ENCODE measurements around the gene TSKU.

Gene TSKU

DNA sequence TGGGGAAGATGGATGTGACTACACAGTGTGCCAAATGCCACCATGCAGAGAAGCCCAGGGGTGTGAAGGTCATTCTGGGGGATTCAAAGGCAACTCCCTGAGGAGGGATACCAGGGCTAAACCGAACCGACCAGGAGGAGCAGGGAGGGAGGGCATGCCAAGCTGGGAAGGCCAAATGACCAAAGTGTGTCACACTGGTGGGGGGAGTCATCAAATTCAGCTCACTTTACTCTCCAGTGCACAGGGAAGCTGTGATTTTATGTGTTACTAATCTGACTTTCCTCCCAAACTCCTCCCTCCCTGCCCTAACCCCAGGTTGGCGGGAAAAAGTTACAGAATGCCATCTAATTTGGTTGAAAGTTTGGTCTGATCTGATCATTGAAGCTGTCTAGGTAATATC lies 29.7 kb upstream of the TSKU start:
- no peak for DNase-seq

DNA sequence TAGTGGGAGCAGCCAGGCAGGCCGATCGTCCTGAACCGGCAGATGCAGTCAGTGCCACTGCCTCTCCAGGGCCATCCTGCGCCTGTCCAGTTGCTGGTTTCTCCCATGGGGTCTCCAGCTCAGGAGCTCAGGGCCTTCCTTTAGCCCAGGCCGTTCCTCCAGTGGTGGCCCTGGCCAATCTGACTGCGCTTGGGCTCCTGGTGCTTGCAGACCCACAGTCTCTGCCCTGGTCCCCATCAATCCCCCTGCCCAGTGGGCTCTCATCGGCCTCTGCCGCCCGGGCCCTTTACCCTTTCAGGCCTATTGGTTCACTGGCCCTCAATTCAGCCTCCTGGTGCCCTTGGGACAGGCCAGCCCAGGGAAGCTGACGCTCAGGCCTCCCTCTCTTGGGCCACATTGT lies 29.2 kb upstream of the TSKU start:
- no peak for DNase-seq

DNA sequence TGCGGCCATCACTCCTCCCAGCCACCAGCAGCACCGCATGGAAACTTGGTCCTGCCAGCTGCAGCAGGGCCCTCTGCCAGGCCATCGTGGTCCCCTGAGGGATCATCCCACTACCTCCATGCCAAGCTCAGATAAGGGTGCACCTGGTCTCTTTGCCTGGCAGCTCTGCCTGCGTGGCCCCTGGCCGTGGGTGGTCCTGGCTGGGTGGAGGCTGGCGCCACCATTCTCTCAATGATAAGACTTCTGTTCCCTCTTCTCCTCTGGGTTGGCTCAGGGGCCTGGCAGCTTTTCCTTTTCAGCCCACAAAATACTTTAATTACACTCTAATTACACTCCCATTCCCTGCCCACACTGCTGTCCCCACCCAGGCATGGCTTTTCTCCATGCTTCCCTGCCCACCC lies 26.8 kb upstream of the TSKU start:
- DNase-seq, result no peak

DNA sequence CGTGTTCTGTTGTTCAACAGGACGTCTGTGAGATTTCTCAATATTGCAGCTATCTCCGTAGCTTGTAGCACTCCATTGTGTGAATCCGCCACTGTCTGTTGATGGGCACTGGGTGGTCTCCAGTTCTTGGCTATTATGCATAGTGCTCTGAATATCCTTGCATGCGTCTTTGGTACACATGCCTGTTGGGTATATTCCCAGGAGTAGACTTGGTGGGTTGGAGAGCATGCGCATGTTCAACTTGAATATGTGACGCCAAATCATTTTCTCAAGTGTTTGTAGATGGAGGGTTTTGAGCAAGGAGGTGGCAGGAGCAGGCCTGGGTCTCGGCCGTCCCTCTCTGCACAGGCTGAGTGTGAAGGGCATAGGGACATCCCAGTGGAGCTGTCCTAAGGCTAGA lies 24.8 kb upstream of the TSKU start:
- no peak for DNase-seq

DNA sequence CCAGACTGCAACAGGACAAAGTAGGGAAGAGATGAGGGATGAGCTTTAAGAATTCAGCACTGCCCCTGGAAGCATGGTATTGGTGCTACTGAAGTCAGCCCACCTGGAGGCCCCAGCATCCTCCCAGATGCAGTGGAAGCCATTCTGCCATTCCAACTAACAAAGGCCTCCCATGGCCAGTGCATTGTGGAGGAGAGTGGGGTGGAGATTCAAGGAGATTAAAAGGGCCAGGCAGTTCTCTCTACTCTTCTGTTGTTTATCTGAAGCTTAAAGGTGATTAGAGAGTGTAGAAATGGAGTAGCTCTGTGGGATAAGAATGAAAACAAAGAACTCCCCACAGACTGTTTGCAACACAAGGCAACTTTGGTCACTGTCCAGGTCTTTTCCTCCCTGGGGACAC lies 24.1 kb upstream of the TSKU start:
- no peak for DNase-seq

DNA sequence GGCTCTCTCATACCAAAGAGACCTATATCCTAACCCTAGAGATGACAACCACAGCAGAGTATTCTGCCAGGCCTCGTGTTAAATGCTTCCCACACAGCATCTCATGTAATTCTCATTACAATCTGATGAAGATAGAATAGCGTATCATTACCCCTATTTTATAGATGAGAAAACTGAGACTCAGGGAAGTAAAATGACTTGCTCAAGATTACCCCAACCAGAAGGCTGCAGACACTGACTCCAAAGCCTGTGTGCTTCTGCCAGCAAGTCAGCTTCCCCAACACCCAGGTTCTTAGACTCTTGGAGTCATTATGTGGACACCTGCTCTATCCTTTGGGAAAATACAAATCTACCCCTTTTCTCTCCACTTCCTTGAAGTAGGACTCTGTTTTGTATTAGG lies 23.6 kb upstream of the TSKU start:
- DNase-seq, result no peak

DNA sequence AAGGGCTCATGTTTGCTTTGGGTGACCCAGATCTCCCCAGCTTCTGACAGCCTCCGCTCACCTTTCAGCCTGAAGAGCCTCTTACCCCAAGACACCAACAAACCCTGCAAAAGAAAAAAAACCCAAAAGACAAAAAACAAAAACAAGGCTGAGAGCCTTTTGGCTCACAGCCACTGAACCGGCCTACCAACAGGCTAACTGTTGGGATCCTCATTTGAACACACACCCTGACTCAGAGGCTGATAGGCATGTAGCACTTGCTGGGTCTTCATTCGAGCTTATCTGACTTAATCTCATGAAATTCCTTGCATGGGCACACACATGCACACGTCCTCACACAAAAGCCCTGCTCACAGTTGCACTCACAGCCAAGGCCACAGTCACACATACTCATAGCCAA lies 22.9 kb upstream of the TSKU start:
- no peak for DNase-seq

DNA sequence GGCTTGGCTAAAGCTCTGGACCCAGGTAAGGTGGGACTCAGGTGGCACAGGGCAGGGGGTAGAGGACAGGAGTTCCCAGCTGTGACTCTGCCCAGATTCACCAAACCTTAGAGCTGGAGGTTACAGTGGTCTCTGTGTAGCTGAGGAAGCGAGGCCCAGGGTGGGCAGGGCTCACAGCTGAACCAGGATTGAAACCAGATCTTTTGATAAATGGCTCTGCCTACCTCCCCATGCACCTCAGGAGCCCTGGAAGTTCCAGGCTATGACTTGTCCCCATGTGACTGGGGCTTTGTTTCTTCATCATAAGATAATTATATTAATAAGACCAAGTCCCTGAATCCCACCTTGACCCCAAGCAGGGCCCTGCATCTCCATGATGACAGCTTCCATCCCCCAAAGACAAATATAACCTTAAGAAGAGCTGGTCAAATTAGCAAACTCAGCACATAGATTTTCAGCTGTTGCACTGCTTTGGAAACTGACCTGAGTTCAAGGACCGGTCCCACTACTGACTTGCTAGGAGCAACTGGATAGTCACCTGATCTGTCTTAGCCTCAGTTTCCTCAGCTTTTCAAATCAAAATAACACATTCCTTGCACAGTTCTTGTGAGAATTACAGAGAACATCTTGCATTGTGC lies 21.3 kb upstream of the TSKU start:
- DNase-seq, result no peak

DNA sequence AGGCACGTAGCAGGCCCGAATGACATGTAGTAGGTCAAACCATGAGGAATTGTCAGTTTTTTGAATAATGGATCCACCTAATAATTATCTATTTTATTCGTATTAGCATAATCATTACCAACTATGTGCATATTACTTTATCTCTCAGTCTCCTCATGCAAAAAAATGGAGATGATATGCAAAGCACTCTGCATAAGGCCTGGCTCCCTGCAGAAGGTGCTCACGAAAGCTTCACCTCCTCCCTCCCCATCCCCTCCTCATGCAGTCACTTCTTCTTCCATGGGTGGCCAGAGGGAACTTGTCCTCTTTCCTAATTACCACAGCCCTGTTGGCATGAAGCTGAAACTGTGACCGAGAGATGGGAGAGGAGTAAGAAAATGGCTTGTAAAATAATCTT lies 20.8 kb upstream of the TSKU start:
- DNase-seq, result no peak

DNA sequence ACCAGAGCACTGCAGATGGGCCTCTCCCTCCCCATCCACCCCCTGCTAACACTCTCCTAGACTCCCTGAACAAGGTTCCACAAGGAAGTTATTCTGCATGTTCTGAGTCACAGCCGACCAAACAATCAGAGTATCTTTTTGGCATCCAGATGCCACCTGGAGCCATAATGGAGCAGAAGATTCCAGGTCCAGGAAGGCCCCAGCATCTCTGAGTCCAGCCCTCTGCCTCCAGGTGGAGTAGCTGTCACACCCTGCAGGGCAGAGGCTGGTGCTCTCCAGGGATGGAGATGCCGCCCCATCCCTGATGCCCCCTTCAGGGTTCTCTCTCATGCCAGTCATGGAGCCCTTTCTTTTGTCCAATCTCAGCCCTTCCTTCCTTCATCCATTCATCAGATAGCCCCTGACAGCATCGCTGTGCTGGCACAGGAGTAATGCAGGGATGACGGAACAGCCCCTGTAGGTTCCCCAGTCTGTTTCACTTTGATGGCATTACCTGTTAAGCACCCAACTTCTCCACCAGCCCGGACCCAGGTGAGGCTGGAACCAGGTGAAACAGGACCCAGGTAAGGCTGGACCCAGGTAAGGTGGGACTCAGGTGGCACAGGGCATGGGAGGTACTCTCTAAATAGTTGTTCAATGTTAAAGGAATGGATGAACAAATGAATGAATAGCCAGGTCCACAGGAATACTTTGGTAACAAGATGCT lies 20.1 kb upstream of the TSKU start:
- no peak for DNase-seq

DNA sequence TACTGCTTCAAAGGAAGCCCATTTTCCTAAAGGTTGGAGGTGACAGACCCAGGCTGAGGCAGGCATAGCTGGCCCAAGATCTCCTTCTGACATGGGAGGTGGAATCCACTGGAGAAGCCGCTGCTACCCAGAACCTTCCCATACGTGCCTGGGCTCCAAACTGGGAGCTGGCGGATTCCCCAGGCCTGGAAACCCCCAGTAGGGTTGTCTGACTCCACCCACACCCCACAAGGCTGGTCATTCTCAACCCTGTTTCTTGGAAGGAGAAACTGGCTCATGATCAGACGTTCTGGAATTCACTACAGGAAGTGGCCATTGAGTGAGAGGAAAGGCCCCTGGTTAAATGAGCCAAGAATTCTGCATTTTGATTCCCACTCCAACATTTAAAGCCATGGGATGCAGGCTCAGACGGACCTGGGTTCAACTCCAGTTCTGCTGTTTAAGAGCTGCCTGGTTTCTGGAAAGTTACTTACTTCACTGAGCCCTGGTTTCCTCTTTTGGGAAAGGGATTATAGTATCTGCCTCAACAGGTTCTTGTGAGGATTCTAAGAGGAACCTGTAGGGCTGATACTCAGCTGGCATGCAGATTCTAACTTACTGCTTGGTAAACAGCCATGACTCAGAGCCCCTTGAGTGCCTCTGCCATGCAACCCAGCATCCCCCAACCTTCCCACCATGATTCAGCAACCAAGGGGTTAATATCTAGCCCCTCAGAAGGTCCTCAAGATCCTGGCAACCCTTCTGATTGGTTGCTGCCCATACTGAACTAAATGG lies 19.4 kb upstream of the TSKU start:
- no peak for DNase-seq

DNA sequence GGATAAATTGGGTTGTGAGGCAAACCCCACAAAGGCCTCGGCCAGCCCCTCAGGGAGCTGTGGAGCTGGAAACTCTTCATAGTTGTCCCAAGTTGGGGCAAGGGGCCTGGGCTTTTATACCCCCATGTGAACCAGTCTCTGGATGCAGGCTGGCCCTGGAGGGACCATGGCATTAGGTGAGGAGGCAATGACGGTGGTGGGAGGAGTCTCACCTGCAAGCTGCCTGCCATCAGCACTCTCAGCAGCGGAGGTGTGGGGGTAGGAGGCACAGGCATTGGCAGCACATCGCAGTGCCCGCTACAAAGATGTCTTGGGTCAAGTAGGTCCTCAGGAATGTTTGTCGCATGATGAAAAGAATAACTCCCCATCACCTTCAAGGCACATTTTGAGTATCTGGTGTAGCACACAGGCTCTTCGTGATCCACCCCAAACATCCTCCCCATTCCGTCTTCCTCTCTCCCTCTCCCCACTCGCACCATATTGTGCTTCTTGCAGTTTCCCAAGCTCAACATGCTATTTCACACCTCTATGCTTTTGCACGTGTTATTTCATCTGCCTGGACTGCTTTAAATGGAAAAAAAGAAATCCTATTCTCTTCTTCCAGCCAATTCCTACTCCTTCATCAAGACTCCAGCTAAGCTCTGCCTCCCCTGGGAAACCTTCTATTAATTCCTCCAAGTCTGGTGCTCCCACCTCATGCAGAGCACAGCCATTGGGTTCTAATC lies 18.1 kb upstream of the TSKU start:
- DNase-seq, result no peak

DNA sequence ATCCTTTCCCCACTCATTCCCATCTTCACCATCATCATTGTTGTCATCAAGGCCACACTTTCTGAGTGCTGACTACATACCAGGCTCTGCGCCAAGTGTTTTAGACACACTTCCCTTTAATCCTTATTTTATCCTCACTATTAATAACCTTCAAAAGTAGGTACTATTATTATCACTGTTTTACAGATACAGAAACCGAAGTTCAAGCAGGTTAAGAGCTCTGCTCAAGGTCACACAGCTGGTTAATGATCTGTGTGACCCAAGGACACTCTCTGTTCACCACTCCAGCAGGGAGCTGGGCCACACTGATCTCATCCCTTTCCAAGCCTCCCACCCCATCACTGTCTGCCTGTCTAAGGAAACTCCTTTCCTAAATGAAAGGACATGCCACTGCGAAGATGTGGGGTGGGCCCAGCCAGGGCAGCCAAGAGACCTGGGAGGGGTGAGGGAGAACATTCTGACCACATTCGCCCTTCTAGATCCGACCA lies 17.2 kb upstream of the TSKU start:
- no peak for DNase-seq

DNA sequence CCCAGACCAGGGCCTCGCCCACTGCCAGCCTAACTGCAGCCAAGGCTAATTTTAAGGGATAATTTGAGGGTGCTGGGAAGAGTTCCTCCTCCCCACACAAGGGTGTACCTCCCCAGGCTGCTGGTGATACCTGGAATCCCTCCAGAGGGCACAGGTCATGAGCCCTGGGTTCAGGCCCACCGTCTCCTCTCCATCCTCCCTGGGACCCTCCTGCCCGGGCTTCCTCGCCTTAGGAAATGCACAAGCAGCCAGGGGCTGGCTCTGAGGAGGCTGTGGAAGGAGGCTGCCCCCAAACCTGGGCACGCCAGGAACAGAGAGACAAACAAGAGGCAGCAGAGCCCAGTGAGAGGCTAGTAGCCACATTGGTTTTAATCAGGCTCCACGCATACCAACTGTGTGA lies 16.6 kb upstream of the TSKU start:
- no peak for DNase-seq

DNA sequence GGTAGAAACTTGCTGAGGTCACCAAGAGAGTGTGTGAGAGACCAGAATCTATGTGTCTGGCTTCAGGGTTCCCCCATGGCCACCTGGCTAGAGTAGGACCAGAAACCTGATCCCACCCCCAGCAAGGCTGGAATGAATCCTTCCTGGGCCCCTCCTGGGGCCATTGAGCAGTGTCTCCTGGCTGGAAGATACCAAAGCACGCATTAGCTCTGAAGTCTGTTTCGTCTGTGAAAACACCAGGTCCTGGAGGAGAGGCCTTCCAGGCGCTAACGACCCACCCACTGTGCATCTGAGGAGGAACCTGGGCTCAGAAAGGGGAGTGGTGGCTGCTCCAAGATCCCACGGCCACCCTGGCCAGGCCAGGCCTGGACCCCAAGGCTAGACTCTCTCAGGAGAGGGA lies 15.5 kb upstream of the TSKU start:
- DNase-seq, result no peak

DNA sequence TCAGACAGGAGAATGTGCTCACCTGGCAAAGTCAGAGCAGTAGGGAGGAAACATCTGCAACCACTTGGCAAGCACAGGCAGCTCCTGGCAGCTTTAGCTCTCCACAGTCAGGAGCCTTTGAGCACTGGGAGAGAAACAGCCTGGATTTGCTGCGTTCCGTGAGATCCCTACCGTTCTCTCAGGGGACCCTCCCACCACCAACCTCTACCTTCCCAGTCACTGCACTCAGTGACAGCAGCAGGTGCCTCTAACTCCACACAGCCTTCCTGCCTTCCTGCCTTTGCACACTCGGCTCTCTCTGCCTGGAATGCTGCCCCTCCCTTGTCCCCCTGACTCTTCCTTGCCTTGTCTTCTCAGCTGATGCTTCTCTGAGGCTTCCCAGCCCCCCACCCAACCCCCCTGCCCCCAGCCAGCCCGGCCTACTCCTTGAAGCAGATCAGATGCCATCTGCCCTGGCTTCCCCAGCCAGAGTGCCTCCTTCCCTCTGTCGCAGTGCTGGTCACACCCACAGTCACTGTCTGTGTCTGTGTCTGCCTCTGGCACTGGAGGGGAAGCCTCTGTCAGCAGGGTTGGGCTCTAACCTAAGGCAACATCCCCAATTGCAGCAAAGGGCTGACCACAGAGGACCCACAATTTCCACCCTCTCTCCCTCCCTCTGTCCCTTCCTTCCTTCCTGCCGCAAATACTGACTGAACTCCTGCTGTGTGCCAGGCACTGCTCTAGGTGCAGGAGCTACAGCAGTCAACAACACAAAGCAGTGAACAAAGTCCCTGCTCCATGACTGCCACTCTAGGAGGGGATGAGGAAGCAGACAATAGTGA lies 14.9 kb upstream of the TSKU start:
- DNase-seq, result no peak

DNA sequence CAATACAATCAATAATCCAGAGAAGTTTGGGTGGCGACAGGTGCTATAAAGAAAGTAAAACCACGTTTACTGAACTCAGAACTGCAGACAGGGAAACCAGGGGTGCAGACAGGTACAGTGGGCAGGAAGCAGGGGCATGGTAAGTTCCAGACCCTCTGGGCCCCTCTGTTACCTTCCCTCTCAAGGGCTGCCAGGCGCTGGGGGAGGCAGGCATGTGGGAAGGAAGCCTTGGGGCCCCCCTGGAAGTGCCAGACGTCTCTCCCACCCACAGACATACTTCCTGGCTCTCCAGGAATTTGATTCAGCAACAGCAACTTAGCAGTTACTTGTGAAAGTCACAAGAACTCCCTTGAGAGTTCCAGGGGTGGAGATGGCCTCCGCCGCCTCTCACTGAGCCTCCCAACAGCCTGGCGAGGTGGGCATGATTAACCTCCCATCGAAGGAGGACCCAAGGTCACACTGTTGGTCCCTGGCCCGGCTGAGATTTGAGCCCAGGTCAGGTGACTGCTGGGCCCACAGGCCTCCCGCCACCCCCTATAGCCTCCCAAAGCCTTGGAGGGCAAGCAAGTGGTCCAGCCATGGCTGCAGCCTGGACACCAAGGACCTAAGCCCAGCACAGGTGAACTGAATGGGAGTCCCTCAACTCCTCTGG lies 14.1 kb upstream of the TSKU start:
- DNase-seq, result no peak

DNA sequence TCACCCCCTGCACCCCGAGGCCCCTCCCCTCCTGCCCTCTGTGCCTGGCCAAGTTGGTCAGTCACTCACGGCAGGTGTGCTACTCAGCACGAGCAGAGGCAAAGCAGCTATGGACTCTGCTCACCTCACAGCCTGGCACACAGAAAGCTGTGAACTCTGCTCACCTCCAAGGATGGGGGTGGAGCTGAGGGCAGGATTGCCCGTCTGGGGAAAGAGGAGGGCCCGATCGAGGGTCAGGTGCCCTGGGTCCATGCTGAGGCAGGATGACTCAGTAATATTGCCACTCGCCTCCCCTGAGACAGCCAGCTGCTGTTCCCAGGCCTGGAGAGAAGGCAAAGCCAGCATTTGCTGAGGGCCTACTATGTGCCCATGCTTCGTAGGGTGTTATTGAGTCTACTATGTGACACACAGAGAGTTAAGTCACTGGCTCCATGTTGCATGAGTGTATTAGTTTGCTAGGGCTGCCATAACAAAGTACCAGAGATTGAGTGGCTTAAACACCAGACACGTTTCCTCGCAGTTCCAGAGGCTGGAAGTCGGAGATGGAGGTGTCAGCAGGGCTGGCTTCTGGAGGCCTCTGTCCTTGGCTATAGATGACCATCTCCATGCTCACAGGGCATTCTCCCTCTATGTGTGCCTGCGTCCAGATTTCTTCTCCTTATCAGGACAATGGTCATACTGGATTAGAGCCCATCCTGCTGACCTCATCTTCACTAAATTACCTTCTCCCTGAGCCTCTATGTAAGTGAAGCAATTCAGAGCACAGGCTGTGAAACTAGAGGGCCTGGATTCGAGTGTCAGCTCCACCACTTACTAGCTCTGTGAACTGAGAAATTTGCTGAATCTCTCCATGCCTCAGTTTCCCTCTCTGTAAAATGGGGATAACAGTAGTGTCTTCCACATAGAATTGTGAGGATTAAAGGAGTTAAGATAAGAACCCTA lies 13.2 kb upstream of the TSKU start:
- no peak for DNase-seq

DNA sequence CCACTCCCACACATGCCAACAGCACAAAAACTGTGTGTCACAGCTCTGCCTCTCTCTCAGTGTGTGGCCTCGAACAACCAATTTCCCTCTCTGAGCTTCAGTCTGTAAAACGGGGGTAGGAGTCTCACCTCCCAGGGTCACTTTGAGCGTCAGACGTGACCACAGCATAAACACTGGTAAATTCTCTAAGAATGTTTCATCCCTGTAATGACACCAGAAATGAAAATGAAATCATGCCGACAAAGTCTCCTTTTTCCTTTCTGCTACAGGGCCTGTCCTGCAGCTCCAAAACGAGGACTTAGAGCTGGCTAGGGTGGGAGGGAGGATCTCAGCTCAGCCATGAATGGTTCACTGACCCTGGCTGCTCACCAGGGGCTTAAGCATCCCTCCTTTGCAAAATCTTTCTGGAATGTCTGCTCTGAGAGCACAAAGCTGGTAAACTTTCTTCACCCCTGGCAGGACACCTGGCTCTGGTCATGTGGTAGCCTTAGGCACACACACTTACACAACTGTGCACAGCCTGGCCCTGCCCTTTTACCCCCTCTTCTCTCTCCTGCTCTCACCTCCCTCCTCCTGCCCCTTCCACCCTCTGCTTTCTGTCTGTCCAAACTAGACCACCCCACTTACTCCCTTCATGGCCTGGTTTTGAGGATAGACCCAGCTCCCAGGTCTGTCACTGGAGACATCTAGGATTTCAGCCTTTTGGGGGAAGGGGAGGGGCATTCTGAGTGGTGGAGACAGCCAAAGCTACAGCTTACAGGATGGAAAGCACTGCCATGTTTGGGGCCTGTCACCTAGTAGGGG lies 12.3 kb upstream of the TSKU start:
- no peak for DNase-seq
